CD4-positive, alpha-beta T cell treated with Interleukin-15 for 1 hour (primary cell): ENCODE data around the gene ZBTB45.

ENCODE experiments used
- DNase-seq: peaks from one replicate; pipeline ENCODE4 v3.0.0-alpha.2; 2020

ZBTB45 gene

DNA sequence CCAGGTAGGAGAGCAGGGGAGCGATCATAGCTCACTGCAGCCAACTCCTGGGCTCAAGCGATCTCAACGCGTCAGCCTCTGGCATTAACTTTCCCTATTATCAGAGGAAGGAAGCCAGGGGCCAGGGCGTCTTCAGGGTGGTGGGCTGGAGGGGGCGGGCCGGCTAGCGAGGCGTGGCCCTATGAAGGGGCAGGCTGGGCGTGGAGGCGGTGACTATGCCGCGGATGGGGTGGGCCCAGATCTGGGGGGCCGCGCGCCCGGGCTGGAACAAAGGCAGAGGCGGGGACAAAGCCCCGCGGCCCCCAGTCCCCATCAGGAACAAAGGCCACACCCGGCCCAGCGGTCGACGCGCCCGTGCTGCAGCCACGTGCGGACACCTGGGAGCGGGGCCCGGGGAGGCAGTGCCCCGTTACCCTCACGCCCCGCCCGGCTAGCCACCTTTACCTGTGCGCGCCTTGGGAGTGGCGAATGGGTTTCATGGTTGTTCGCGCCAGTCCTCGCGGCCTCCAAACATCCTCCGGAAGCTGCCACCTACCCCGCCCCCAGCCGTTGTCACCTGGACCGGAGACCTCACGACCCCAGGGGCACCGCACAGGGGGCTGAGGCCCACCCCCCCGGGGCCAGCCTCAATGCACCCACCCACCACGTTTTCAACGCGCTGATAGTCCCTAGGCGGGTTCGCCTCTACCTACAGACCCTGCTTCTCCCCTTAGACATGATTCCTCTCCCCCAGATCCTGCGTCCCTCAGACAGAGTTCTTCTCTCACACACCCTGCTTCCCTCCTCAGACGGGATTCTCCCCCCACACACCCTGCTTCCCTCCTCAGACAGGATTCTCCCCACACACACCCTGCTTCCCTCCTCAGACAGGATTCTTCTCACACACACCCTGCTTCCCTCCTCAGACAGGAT is 18.9 kb upstream of the ZBTB45 start:
- peak; percentile 38 for DNase-seq

GRCh38 chr19:58536852-58537798 is 17.5 kb upstream of the ZBTB45 start:
- DNase-seq = no peak

- no peak for DNase-seq
Observed at GRCh38 chr19:58535857-58536256, 16.2 kb upstream of the ZBTB45 start.

- DNase-seq = no peak
Observed at GRCh38 chr19:58531034-58531840, 11.6 kb upstream of the ZBTB45 start.

GRCh38 chr19:58529405-58529804 is 9.8 kb upstream of the ZBTB45 start:
- DNase-seq = no peak

GRCh38 chr19:58522709-58523108 is 3.1 kb upstream of the ZBTB45 start:
- DNase-seq = no peak

DNA sequence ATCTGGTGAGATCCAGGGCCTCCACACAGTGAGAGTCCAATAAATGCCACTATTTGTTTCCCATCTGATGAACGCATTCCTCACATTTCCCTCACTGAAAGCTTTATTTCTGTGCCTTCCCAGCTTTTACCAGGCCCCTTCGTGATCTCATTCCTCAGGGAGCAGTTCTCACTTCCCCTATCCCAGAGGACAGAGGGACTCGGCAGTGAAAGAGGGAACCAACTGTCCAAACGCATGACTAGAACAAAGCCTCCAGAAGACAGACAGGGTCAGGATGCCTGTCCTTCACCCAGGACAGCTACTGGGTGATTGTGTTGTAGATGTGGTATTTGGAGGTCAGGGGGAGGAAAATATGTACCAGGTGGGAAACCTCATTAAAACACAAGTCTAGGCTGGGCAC is 2.0 kb upstream of the ZBTB45 start:
- no peak for DNase-seq

GRCh38 chr19:58520257-58520599 is 618 bp upstream of the ZBTB45 start:
- no peak for DNase-seq

- peak; percentile 45 for DNase-seq
Observed at GRCh38 chr19:58519087-58519354, 589 bp downstream of the ZBTB45 start.

GRCh38 chr19:58518256-58519086 is 1.1 kb downstream of the ZBTB45 start:
- DNase-seq = no peak

DNA sequence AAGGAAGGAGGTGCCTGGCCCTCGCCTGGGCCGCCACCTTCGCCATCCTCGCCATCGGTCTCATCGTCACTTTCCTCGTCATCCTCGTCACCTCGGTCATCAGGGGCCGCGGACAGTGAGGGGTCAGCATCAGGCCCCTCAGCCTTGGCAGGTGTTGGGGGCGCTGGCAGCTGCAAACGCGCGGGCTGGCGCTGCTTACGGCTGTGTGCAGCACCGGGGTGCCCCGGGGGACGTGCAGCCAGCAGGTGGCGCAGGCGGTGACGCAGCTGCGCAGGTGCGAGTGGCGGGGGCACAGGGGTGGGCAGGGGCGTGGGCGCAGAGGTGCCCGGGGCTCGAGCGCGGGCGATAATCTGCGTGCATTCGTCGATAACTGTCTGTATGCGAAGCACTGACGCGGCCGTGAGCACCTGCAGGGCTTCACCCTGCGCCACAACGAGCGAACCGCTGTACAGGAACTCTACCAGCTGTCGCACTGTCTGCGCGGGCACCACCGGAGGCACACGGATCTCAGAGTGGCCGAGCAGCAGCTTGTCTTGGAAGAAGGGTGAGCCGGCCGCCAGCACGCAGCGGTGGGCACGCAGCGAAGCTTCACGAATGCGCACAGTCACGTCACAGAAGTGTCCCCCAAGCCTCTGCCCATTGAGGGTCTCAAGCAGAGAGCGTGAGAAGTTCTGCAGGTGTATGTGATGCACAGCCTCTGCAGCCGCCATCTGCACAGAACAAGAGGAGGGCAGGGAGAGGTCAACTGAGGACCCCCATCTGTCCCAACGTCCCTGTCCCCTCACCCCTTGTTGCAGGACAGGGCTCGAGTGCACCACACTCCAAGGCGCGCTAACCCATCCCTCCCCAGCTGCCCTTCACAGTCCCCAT is 2.4 kb downstream of the ZBTB45 start:
- DNase-seq = no peak

GRCh38 chr19:58516246-58516836 is 3.3 kb downstream of the ZBTB45 start:
- no peak for DNase-seq

- no peak for DNase-seq
Observed at GRCh38 chr19:58515259-58515658, 4.4 kb downstream of the ZBTB45 start.

DNA sequence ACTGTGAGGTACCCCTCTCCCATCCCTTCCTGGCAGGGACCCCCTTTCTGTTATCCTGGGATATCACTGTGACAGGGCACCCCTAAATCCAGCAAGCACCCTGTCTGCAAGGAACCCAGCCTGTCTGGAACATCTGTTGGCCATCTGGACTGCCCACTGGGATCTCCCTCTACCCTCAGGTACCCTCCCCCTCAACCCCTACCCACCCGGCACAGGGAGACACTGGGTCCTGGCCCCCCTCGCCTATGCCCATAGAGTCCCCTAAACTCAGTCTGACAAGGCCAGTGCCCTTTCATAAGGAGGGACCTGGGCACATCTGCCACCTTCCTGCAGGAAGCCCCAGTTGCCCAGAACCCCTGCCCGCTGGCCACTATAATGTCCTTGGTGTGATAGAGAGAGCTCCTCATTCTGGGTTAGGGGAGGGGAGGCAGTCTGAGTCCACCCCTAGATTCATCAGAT is 5.0 kb downstream of the ZBTB45 start:
- no peak for DNase-seq

DNA sequence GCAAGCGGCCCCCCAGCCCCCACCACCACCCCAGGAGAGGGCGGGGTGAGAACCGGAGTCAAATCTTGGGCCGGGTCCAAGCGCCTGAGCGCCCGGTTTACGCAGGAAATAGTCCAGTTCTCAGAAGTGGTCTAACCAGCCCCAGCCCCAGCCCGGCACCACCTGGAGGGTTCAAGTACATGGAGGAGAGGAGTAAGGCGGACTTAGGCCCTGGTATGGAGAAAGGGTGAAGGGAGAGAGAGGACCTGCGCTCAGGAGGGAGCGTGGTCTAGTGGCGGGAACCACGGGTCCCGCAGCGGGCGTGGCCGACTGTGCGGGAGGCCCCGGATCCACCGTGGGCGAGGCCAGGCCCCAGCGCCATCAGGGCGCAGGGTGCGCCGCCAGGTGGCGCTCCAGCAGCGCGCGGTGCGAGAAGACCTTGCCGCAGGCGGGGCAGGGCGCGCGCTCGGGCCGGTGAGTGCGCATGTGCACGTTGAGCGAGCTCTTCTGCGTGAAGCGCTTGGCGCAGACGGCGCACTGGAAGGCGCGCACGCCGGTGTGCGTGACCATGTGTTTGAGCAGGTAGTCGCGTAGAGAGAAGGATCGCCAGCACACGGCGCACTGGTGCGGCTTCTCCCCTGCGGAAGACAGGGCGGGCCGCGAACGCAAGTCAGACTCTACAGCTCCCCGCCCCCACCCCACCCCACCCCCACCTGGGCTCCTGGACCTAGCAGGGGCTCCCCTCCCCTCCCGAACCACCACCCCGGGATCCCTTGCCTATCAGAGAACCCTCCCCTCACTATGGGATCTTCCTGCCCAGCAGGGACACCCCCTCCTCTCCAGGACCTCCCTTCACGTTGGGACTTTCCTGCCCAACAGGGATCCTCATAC is 5.7 kb downstream of the ZBTB45 start:
- DNase-seq = peak; percentile 93

DNA sequence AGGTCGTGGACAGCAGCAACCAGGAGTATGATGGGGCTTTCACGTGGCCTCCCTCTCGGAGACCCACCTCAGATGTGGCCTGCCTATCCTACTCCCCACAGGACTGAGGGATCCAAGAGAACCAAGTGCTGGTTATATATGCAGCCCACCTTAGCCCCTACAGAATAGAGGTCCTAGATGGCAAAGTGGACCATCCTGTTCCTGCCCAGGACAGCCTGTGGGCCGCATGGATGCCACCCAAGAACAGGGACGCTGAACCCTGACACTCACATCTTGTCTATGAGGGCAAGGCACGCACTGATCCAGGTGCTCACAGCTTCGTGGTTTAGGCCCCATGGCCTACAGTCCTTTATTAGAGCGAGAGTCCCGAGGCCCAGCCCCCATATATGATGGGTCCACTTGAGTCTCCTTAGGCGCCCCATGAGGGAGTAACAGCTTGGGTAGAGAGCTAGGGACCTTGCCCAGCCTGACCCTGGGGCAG is 6.4 kb downstream of the ZBTB45 start:
- no peak for DNase-seq

GRCh38 chr19:58511353-58512208 is 8.0 kb downstream of the ZBTB45 start, which contains the start of gene SLC27A5:
SLC27A5 (minus strand) TSS chr19:58511992; CDS start chr19:58511955, 37 bp downstream.
- no peak for DNase-seq
